ENCODE results near the gene ILF3.

Gene ILF3

DNA sequence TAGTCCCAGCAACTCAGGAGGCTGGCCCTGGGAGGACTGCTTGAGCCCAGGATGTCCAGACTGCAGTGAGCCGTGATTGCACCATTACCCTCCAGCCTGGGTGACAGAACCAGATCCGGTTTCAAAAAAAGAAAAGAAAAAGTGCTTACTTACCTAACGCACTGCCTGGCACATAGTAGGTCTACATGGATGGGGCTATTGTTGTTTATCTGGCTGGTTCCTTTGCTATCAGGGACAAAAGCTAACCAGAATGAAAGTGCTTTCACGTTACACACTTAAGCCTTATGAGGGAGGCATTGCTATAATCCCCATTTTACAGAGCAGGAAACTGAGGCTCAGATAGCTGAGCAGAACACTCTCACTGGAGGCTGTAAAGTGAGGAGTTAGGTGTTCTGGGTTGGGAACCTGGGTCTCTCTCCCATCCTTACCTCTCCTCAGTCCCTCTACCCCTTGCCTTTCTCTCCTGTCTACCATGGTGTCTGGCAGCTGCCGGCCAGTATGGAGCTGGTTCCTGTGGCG, 66.5 kb downstream of the ILF3 start:
- no peak for DNase-seq (ENCODE audit: low read depth)
- H3K4me3 ChIP-seq (ENCODE audit: low read depth, low read length) = no peak overlapping the region

DNA sequence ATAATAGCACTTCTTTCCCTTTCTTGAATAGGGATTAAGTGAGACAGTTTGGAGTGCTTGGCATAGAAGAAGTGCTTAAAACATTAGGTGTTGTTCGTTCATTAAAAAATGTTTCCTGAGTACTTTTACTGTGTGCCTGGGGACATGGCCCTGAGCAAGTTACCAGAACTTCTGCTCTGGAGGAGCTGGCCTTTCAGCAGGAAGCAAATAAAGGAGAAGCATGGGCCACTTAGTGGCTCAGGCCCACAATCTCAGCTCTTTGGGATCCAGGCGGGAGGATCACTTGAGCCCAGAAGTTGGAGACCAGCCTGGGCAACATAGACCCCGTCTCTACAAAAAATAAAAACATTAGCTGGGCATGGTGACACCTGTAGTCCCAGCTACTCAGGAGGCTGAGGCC, 69.4 kb downstream of the ILF3 start:
- no peak for DNase-seq (ENCODE audit: low read depth)
- H3K4me3 ChIP-seq (ENCODE audit: low read depth, low read length) = no peak overlapping the region

DNA sequence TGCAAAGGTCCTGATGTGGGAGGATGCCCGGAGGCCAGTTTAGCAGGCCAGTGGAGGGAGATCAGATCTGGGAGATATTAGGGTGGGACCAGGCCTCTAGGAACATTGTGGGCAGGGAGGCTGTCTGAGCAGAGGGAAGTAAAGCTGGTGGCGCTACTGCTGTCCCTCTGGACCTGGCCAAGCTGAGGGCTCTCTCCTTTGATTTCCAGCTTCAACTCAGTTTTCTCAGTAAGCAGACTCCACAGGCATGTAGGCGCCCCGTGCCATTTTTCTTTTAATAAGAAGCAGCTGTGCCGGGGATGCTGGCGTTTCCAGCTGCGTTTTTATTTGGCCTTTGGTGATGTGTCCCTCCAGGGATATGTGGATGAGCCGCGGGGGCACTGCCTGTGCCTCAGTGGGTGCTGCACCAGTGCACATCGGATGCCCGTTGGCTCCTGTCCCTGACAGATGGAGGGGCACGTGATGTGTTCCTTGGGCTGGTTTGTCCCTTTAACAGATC, 70.5 kb downstream of the ILF3 start:
- no peak overlapping the region for H3K4me3 ChIP-seq (ENCODE audit: low read depth, low read length)
- DNase-seq (ENCODE audit: low read depth) = no peak

DNA sequence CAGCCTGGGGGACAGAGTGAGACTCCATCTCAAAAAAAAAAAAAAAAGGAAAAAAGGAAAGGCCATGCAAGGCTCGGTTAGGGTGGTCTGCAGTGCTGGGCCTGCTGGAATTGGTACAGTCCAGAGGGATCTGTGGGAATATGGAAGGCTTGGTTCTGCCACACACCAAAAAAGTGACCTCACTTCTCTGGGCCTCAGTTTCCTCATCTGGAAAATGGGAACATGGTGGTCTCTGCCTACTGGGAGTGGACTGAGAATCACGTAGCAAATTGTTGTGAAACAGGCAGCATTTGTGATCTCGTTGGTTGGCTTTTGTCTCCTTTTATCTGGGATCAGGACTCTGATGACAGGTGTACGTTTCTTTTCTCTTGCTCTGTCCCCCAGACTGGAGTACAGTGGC, 71.3 kb downstream of the ILF3 start:
- DNase-seq (ENCODE audit: low read depth) = no peak
- no peak overlapping the region for H3K4me3 ChIP-seq (ENCODE audit: low read depth, low read length)

DNA sequence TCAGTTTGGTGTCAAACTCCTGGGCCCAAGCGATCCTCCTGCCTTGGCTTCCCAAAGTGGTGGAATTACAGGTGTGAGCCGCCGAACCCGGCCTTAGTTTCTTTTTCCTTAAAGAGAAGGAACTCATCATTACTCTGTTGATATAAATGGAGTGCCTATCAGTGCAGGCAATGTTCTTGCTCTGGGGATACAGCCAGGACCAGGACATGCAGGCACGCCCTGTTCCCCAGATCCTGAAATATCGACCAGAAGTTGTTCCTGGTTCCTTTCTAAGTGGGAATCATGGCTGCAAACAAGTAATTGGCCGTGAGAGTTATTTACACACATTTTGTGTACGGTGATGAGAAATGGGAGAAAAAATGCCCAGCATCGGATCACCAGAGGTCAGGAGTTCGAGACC, 72.1 kb downstream of the ILF3 start:
- no peak for DNase-seq (ENCODE audit: low read depth)
- no peak overlapping the region for H3K4me3 ChIP-seq (ENCODE audit: low read depth, low read length)

DNA sequence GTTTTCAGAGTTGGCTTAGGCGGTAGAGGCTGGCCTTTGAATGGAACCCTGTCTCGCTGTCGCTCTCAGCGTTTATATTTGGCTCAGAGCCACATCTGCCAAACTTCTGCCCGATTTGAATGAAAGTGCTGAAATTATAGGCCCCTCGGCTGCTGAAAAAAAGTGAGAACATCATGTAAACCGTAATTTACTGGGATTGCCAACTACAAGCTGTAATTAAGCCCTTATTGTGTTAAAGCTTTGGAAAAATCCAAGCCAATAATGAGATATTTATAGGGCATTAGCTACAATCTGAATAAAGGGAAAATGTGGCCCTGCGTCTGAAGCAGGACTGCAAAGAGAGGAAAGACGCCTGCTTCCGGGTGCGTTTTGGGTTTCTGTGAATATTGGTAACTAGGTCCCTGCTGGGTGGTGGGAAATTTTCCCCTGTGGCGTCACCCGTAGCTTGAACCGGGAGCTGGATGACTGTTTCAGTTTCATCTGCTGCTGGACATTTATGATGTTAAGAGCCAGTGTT, 73.6 kb downstream of the ILF3 start:
- no peak overlapping the region for H3K4me3 ChIP-seq (ENCODE audit: low read depth, low read length)
- DNase-seq (ENCODE audit: low read depth) = no peak

DNA sequence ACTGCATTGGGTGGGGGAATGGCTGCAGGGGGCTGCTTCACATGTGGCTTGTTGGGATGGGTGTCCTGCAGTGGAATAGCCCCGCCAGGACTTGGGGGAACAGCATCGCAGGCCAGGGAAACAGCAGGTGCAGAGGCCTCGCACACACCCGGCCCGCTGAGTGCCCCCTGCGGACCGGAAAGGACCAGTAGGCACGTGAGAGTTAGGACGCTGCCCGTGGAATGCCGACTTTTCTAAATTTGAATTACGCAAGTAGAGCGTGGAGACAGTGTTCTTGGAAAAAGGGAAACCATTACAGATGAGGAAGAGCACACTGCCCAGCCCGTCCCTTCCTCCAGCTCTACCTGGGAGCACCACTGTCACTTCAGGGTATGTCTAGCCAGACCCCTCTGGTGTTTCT, 75.3 kb downstream of the ILF3 start:
- H3K4me3 ChIP-seq (ENCODE audit: low read depth, low read length) = no peak overlapping the region
- DNase-seq (ENCODE audit: low read depth) = no peak

DNA sequence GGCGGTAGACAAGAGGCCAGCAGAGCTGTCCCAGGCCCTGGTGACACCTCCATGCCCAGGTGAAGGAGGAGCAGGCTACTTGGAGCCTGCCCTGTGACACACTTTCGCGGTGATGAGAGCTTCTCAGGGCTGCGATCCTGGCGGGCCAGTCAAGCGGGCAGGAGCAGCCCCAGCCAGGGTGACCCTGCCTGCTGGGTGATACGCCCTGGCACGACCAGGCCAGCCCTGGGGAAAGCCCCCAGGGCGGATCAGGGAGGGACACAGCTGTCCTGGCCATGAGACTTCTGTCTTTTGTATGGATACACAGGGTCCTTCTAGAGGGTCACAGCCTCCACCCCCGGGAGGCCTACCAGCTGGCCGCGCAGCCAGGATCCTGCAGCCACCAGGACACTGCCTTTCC, 76.8 kb downstream of the ILF3 start:
- no peak for DNase-seq (ENCODE audit: low read depth)
- H3K4me3 ChIP-seq (ENCODE audit: low read depth, low read length) = no peak overlapping the region

DNA sequence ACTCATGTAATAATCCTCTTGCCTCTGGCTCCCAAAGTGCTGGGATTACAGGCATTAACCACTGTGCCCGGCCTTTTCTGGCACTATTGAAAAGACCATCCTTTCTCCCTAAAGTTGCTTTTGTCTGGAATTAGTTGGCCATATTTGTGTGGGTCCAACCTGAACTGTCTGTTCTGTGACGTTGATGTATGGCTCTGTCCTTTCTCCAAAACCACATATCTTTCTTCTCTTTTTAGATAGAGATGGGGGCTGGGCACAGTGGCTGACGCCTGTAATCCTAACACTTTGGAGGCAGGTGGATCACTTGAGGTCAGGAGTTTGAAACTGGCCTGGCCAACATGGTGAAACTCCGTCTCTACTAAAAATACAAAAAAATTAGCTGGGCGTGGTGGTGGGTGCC, 81.6 kb downstream of the ILF3 start:
- no peak overlapping the region for H3K4me3 ChIP-seq (ENCODE audit: low read depth, low read length)
- DNase-seq (ENCODE audit: low read depth) = no peak

DNA sequence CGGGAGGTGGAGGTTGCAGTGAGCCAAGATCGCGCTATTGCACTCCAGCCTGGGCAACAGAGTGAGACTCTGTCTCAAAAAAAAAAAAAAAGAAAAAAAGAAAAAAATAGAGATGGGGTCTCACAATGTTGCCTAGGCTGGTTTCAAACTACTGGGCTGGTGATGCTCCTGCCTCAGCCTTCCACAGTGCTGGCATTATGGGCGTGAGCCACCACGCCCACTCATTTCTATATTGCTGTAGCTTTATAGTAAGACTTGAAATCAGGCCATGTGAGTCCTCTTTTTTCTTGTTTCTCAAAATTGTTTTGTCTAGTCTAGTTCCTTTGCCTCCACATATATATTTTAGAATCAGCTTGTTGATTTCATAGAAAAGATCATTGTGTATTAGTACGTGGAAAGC, 82.0 kb downstream of the ILF3 start:
- no peak overlapping the region for H3K4me3 ChIP-seq (ENCODE audit: low read depth, low read length)
- no peak for DNase-seq (ENCODE audit: low read depth)

DNA sequence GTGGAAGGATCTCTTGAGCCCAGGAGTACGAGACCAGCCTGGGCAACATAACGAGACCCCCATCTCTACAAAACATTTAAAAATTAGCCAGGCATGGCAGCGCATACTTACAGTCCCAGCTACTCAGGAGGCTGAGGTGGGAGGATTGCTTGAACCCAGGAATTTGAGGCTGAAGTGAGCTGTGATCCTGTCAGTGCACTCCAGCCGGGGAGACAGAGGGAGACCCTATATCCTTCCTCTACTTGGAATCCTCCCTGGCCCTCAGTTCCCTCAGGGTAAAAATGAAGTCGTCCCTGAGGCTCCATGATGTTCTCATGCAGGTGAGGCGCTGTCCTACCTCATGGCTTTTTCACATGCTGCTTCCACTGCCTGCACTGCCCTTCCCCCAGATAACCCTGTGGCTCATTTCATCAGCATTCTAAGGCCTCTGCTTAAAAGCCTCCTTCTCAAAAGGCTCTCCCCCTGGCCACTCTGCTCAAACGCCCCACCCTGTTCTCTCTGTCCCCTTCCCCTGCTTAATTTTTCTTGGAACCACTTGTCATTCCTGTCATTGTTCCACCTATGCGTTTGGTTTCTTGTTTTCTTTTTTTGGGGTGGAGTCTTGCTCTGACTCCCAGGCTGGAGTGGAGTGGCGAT, 82.9 kb downstream of the ILF3 start:
- no peak overlapping the region for H3K4me3 ChIP-seq (ENCODE audit: low read depth, low read length)

DNA sequence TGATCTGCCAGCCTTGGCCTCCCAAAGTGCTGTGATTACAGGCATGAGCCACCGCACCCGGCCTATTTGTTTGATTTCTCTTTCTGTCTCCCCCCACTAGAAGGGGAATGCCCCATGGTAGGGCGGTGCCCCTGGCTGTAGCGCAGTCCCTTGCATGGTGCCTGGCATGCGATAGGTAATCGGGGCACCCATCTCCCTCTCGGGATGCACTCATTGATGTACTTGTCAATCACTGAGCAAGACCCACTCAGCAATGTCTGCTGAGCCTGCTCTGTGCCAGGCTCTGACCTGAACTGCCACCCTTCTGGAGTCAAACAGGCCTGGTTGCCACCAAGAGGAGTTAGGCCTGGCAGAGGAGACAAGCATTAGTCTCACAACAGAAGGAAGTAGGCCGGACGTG, 83.6 kb downstream of the ILF3 start:
- no peak overlapping the region for H3K4me3 ChIP-seq (ENCODE audit: low read depth, low read length)
- no peak for DNase-seq (ENCODE audit: low read depth)

More for the DNA sequence above, 82.9 kb downstream of the ILF3 start:
- DNase-seq (ENCODE audit: low read depth) = no peak

DNA sequence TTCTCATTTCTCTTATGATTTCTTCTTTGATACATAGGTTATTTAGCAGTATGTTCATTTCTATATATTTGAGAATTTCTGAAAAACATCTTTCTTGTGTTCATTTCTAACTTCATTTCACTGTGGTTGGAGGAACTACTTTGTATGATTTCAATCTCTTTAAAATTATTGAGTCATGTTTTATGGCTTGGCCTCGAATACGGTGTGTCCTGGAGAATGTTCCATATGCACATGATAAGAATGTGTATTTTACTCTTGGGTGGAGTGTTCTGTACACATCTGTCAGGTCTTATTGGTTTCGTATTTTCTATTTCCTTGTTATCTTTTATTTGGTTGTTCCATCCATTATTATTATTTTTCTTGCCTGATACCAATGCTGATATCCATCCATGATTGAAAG, 86.7 kb downstream of the ILF3 start:
- no peak for DNase-seq (ENCODE audit: low read depth)
- no peak overlapping the region for H3K4me3 ChIP-seq (ENCODE audit: low read depth, low read length)

Measured in skeletal muscle cell (primary cell).